ENCODE data around the gene PPP1R14B.
"Not testable (repeated sequence)": the region's sequence is repeated elsewhere in the genome, so short reads cannot be mapped to it uniquely, and the experiment has no call there.

PPP1R14B gene

DNA sequence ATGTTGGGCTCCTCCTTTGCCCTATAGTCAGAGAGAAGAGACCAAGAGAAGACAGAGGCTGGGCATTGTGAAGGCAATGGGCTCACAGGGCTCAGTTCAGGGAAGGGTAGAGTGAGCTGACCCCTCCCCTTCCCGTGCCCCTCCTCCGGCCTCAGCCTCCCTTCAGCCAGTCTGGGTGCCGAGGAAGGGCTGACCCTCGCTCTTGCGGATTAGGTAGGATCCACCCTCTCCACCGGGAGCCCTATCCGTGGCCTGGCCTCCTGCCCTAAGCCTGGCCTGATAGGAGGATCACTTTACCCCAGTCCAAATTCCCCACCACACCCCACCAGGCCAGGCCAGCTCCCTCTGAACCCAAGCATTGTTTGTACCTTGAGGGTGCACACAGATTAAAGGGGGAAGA is 1.8 kb upstream of the PPP1R14B start:
- TF ChIP-seq, protein P1, sequence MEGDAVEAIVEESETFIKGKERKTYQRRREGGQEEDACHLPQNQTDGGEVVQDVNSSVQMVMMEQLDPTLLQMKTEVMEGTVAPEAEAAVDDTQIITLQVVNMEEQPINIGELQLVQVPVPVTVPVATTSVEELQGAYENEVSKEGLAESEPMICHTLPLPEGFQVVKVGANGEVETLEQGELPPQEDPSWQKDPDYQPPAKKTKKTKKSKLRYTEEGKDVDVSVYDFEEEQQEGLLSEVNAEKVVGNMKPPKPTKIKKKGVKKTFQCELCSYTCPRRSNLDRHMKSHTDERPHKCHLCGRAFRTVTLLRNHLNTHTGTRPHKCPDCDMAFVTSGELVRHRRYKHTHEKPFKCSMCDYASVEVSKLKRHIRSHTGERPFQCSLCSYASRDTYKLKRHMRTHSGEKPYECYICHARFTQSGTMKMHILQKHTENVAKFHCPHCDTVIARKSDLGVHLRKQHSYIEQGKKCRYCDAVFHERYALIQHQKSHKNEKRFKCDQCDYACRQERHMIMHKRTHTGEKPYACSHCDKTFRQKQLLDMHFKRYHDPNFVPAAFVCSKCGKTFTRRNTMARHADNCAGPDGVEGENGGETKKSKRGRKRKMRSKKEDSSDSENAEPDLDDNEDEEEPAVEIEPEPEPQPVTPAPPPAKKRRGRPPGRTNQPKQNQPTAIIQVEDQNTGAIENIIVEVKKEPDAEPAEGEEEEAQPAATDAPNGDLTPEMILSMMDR (IDR thresholded peaks at IDR 0.05; ENCODE audit: low read depth, low read length): no peak
- in situ Hi-C loops (cut with HindIII; ENCODE audit: low sequenced_read_pairs): no loop called here
- DNase-seq (ENCODE audit: low read depth, low spot score): no peak
- no peak overlapping the region for H3K4me3 ChIP-seq (ENCODE audit: low read depth, low read length)

DNA sequence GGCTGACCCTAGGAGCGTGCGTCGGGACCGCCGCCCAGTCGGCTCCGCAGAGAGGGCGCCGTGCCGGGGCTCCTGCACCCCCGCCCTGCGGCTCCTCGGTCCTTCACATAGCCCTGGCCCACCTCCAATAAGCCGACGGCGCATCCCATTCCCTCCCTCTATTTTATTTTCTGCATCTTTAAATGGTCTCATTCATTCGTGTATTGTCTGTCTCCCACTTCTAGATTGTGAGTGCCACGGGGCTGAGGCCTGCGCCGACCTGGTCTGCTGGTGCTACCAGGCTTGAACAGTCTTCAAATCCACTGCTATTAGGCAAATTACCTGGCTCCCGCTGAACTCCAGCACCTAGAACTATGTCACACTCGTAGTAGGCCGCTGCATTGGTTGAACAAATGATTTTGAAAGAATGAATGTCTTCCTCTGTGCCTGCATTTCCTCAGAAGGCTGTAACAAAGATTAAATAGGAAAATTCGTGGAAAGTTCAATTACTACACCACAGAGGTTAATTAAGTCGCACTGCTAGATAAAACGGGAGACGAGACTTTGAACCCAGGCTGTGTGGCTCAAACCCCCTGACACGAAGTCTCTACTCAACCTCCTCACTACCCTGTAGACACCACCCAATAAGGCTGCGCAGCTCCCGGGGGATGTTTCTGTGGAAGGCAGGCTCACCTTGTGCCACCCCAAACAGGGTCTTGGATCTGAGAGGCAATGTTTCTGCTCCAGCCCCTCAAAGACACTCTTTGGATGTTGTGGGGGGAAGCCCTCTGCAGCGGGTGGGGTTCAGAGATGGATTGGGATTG is 1.2 kb upstream of the PPP1R14B start:
- TF ChIP-seq, protein P1 (IDR thresholded peaks at IDR 0.05; ENCODE audit: low read depth, low read length): no peak
- H3K4me3 ChIP-seq (ENCODE audit: low read depth, low read length): peak overlapping the region; percentile 31

DNA sequence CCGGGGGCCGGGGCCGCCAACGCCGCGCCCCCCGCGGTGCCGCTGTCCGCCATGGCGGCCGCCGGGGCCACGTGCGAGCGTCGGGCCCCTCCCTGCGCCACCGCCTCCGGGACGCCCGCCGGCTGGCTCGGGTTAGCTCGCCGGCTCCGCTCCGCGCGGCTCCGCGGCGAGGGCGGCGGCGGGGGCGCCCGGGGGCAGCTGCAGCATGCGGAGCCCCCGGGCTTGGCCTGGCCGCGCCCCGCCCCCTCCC is 197 bp downstream of the PPP1R14B start:
- DNase-seq (ENCODE audit: low read depth, low spot score); in situ Hi-C loops (cut with HindIII; ENCODE audit: low sequenced_read_pairs): not testable (repeated sequence)
- H3K4me3 ChIP-seq (ENCODE audit: low read depth, low read length): peak overlapping the region; percentile 67

More for the DNA sequence above, 1.2 kb upstream of the PPP1R14B start:
- in situ Hi-C loops (cut with HindIII; ENCODE audit: low sequenced_read_pairs): no loop called here
- DNase-seq (ENCODE audit: low read depth, low spot score): no peak

DNA sequence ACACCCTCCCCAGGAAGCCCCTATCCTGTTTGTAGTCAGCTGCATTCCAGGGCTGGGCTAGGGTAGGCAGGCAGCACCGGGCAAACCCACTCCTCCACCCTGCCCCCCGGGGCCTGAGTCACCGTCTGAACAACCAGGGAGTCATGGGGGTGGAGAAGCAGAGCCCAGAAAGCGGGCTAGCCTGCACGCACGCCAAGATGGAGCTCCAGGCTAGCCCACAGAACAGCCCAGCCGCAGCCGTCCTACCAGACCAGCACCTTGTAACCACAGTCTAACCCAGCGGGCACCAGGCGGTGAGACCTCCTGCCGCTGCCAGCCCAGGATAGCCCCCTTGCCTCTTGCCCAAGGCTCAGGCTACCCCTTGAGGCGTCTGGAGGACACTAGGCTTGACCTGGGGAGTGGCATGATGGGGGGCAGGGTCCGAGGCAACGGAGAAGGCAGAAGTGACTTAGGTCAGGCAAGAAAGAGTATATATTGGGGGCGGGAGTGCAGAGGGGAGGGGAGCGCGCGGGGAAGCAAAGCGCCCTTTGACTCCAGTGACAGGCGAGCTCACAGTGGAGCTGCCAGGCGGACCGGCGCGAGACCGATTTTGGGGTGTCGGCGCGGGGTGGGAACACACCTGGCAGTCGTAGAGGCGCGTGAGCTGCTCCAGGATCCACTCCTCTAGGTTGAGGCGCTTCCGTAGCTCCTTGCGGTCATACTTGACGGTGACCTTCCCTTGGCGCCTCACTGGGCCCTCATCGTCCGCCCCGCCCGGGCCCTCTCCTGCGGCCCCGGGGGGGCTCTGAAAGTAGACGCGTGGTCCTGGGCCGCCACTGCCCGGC is 734 bp downstream of the PPP1R14B start:
- DNase-seq (ENCODE audit: low read depth, low spot score): peak; percentile 82
- TF ChIP-seq, protein P1 (IDR thresholded peaks at IDR 0.05; ENCODE audit: low read depth, low read length): no peak
- H3K4me3 ChIP-seq (ENCODE audit: low read depth, low read length): peak overlapping the region; percentile 67
- in situ Hi-C loops (cut with HindIII; ENCODE audit: low sequenced_read_pairs): no loop called here

DNA sequence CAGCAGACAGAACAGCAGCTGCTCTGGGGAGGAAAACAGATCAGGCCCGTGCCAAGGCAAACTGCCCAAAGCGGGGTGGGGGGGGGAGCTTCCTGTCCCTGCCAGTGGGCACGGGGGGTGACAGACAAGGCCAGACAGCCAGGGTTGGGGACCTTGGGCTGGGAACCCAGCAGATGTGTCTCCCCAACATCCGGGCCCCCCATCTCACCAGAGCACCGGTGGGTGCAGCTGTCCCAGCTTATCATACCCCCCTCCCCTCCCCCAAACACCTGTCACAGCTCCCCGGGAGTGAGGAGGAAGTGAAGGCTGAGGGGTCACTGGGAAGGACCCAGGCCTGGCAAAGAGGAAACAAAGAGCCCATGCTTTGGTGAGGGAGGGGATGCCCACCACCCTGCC is 1.3 kb downstream of the PPP1R14B start:
- H3K4me3 ChIP-seq (ENCODE audit: low read depth, low read length): peak overlapping the region; percentile 67
- in situ Hi-C loops (cut with HindIII; ENCODE audit: low sequenced_read_pairs): no loop called here
- peak; percentile 33 for DNase-seq (ENCODE audit: low read depth, low spot score)
- TF ChIP-seq, protein P1 (IDR thresholded peaks at IDR 0.05; ENCODE audit: low read depth, low read length): no peak

DNA sequence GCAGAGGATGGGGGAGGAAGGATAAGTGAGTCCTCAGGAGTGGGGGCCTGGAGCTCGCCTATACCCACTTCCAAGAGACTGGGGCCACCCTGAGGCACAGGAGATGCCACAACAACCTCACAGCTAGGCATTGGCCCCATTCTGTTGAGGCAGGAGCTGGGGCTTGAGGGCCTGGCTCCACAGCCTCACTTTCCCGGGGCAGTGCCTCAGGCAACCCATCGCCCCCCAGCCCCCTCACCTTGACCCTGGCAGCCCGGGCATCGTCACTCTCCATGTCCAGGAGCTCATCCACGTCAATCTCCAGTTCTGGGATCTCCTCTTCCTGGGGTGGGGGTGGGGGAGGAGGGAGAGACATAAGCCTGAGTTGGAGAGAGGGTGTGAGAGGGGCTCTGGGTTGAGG is 1.8 kb downstream of the PPP1R14B start:
- peak overlapping the region; percentile 67 for H3K4me3 ChIP-seq (ENCODE audit: low read depth, low read length)
- in situ Hi-C loops (cut with HindIII; ENCODE audit: low sequenced_read_pairs): no loop called here
- no peak for DNase-seq (ENCODE audit: low read depth, low spot score)
- TF ChIP-seq, protein P1 (IDR thresholded peaks at IDR 0.05; ENCODE audit: low read depth, low read length): no peak

DNA sequence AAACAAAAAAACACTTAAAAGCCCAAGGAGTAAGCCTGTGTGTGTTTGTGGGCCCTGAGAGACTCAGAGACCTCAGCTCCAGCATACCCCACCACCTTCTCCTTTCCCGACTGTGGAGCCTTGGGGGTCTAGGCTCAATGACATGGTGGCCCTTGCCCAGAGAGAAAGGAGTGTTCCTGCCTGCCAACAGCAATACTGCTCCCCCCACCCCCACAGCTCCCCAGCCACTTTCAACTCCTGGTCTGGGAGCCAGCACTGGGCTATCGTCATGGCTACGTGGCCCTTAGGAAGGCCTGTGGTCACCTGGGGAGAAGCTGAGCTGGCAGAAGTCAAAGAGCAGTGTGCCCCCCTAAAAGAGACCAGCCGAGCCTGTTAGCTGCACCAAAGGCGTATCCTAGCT is 2.6 kb downstream of the PPP1R14B start:
- no peak overlapping the region for H3K4me3 ChIP-seq (ENCODE audit: low read depth, low read length)
- in situ Hi-C loops (cut with HindIII; ENCODE audit: low sequenced_read_pairs): no loop called here
- TF ChIP-seq, protein P1 (IDR thresholded peaks at IDR 0.05; ENCODE audit: low read depth, low read length): no peak
- no peak for DNase-seq (ENCODE audit: low read depth, low spot score)
